Lower leg skin (tissue), 4 donors: ENCODE data around the gene SLC37A2. TPM values are rescaled to one million over a fixed set of nuclear protein-coding genes. Genes with fewer than 3 reads are reported as not detected.

Source experiments
- DNase-seq, 2 donors: peaks; one replicate each; pipeline ENCODE4 v3.0.0-alpha.2; 2019; ENCODE audit warnings: low spot score in 2 of 2
- H3K4me3 ChIP-seq: fragments of 200-600 bp; sonication (generic); 2 replicates; pipeline ENCODE4 v1.5.1; 2017; ENCODE audit warnings: mild to moderate bottlenecking, low read depth; ENCODE audit not compliant: poor library complexity, severe bottlenecking
- POLR2A ChIP-seq, 2 donors: fragments of 450-650 bp; IDR thresholded peaks; one replicate each; pipeline ENCODE4 v1.6.1; 2016 to 2017; ENCODE audit warnings: antibody characterized with exemption in 2 of 2, mild to moderate bottlenecking in 1 of 2, moderate library complexity in 1 of 2
- WGBS, 2 donors: methylation state at CpG; one replicate each; pipeline ENCODE4 v1.1.5; 2018; 5-methylcytosine and 5-hydroxymethylcytosine counted together
- intact Hi-C: fragments of 100-400 bp; cut with DNase I; formaldehyde crosslinking; loops from one replicate; pipeline ENCODE4 v1.15.0; 2023; ENCODE audit warnings: low total_unique reads
- total RNA-seq, 4 donors: library from RNA; depleted of rRNA; stranded (reverse); fragments of >200 nt; gene quantifications; one replicate each; pipeline ENCODE4 v1.1.0, GENCODE V29; 2016
- TF ChIP-seq, protein P1 (sequence below), 3 donors: fragments of 450-650 bp; IDR thresholded peaks; one replicate each; pipeline ENCODE4 v1.5.1; 2016; ENCODE audit warnings: antibody characterized with exemption in 3 of 3, mild to moderate bottlenecking in 3 of 3, moderate library complexity in 2 of 3

The SLC37A2 gene
- total RNA-seq, 4 donors from 2014 or later = 137 to 334 (median 238) TPM

DNA sequence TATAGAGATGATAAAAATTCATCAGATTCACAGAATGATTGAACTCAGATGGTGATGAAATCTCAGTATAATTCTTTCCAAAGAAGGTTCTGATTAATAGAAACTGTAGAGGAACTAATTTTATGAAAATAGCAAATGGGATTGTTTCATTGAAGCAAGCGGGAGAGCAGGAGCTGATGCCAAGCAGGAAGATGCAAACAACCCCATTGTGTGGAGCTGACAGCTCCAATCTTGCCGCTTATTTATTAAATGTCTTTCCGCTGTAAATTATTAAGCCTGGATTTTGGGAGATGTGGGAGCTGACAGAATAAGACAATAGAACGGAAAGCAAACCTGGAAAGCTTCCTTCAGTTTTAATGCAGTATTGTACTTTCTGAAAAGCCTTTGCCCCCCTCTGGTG, 54.3 kb downstream of the SLC37A2 start:
- no peak for DNase-seq
- intact Hi-C loops = no loop called here
- no peak for TF ChIP-seq POLR2A (IDR thresholded peaks at IDR 0.05)
- TF ChIP-seq, protein P1, sequence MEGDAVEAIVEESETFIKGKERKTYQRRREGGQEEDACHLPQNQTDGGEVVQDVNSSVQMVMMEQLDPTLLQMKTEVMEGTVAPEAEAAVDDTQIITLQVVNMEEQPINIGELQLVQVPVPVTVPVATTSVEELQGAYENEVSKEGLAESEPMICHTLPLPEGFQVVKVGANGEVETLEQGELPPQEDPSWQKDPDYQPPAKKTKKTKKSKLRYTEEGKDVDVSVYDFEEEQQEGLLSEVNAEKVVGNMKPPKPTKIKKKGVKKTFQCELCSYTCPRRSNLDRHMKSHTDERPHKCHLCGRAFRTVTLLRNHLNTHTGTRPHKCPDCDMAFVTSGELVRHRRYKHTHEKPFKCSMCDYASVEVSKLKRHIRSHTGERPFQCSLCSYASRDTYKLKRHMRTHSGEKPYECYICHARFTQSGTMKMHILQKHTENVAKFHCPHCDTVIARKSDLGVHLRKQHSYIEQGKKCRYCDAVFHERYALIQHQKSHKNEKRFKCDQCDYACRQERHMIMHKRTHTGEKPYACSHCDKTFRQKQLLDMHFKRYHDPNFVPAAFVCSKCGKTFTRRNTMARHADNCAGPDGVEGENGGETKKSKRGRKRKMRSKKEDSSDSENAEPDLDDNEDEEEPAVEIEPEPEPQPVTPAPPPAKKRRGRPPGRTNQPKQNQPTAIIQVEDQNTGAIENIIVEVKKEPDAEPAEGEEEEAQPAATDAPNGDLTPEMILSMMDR (IDR thresholded peaks at IDR 0.05) = no peak
- 51 to 60% methylated on average over 4 of the region's 4 CpGs for WGBS, 2 donors
- no peak overlapping the region for H3K4me3 ChIP-seq

- H3K4me3 ChIP-seq = no peak overlapping the region
Measured at GRCh38 chr11:125123194-125123946, 60.3 kb downstream of the SLC37A2 start.

DNA sequence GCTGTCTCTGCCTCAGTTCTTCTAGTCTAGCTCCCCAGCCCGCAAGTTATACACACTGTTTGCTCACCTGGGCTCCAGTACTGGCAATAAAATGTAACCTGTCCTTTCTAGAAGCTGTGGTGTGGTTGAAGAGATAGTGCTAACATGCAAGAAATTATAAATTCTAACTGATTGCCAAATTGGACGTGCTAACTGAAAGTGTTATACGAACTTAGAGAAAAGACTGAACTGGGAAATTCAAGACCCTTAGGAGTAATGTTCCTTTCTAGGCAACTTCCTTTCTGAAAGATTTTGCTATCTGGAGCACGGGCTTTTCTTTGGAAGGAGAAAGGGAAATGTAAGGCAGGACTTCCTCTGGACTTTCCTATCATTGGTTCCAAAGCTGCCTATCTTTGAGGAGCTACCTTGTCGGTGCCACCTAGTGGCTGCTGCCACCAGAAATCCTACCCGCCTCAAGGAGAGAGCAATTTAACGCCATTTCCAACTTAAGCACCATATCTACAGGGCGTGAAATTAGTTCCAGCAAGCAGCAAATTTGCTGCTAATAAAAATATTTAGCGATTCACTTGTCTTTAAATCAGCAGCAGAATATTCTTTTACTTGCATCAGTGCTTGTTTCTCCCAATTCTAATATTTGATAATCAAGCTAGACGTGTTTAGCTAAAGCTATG, 61.0 kb downstream of the SLC37A2 start:
- DNase-seq = peak in 1 of 2 donors; percentile 42
- no peak overlapping the region for H3K4me3 ChIP-seq
- intact Hi-C loops = no loop called here
- 57 to 59% methylated on average over 10 of the region's 10 CpGs for WGBS, 2 donors
- TF ChIP-seq POLR2A (IDR thresholded peaks at IDR 0.05) = no peak
- TF ChIP-seq, protein P1 (IDR thresholded peaks at IDR 0.05) = no peak

More at GRCh38 chr11:125123194-125123946, 60.3 kb downstream of the SLC37A2 start:
- TF ChIP-seq POLR2A (IDR thresholded peaks at IDR 0.05) = no peak
- TF ChIP-seq, protein P1 (IDR thresholded peaks at IDR 0.05) = no peak
- intact Hi-C loops = no loop called here
- DNase-seq = no peak
- 78 to 87% methylated on average over 4 of the region's 4 CpGs for WGBS, 2 donors

DNA sequence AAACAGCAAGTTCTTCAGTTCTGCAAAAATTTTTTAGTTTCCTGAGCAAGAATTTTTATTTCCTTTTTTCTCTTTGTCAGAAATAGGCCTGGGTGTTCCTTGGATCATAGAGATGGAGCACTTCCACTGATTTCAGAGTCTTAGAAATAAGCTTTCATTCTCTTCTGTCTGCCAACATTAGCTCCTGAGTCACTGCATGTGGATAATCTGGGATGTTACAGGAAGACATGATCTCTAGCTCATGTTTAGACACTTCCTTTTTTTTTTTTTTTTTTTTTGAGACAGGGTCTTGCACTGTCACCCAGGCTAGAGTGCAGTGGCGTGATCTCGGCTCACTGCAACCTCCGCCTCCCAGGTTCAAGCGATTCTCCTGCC, 61.5 kb downstream of the SLC37A2 start:
- 95 to 96% methylated on average over 4 of the region's 4 CpGs for WGBS, 2 donors
- no peak for TF ChIP-seq POLR2A (IDR thresholded peaks at IDR 0.05)
- TF ChIP-seq, protein P1 (IDR thresholded peaks at IDR 0.05) = no peak
- intact Hi-C loops = no loop called here
- DNase-seq = no peak
- H3K4me3 ChIP-seq = no peak overlapping the region

DNA sequence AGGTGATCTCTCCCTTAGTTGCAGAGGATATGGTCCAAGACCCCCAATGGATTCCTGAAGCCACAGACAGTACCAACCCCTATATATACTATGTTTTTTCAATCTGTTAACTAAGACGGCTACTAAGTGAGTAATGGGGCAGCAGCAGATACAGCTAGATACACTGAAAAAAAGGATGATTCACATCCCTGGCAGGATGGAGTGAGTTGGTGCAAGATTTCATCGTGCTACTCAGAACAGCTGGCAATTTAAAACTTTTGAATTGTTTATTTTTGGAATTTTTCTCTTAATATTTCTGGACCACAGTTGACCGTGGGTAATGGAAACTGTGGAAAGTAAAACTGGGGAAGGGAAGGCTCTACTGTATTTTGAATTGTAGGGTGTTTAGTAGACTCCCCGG, 65.3 kb downstream of the SLC37A2 start:
- WGBS, 2 donors = 66 to 71% methylated on average over 4 of the region's 4 CpGs
- DNase-seq = no peak
- intact Hi-C loops = no loop called here
- no peak for TF ChIP-seq POLR2A (IDR thresholded peaks at IDR 0.05)
- TF ChIP-seq, protein P1 (IDR thresholded peaks at IDR 0.05) = no peak
- H3K4me3 ChIP-seq = no peak overlapping the region
